GM19193 (cell line): Measurements from ENCODE around the gene BRD7.

Experiments
- POLR2A ChIP-seq: IDR thresholded peaks from 4 replicates; pipeline ENCODE4 v1.6.1; 2011; ENCODE audit not compliant: insufficient read depth, insufficient read length; ENCODE audit errors: extremely low read depth

BRD7 gene

GRCh38 chr16:50323335-50324011, 45.3 kb downstream of the BRD7 start:
- no peak for TF ChIP-seq POLR2A

- no peak for TF ChIP-seq POLR2A
Observed at GRCh38 chr16:50322333-50322732, 46.5 kb downstream of the BRD7 start.

DNA sequence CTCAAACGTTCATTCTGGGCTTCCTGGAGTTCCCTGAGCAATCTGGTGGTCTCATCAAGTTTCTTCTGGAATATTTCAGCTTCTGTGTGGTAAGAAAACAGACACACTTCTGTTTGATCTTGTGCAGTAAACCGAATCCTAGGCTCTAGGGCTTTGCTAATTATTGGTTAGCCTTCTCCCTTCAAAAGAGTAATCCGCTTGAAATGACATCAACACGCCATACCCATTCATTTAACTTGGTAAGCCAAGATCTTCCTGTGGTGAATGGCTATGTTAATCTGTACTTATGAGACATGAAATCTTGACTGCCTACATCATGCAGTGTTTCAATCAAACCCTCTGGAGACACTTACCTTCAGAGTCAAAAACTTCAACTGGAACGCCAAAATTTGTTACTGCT, 48.5 kb downstream of the BRD7 start:
- TF ChIP-seq POLR2A: no peak

DNA sequence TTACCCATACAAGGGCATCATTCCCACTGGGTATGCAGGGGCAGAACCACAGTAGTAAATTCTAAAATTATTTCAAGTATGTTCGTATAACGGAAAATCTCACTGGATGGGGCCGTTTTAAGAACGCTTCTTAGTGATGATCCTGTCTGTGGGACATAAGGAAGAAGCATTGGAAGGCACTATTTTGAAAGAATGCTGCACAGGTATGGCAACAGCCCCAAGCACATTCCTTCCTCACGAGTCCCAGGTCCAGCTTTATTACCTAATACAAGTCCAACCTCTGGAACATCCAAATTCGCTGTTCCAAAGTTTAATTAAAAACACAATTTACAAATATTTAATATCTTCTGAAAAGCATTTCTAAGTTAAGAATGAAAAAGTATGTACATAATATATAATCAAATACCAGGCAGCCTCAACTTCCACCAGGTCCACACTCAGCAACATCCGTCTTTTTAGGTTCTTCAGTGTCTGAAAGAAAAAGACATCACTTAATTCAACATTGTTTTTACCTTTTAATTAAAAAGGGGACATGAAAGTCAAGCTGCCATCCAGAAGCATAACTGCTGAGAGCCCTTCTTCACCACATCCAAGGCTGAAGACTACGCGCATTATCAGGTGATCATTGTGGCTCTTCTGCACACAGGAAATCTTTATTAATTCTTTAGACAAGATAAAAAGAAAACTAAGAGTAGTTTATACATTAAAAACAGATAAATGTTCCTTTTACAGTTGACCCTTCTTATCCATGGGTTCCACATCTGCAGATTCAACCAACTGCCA, 49.8 kb downstream of the BRD7 start:
- no peak for TF ChIP-seq POLR2A

DNA sequence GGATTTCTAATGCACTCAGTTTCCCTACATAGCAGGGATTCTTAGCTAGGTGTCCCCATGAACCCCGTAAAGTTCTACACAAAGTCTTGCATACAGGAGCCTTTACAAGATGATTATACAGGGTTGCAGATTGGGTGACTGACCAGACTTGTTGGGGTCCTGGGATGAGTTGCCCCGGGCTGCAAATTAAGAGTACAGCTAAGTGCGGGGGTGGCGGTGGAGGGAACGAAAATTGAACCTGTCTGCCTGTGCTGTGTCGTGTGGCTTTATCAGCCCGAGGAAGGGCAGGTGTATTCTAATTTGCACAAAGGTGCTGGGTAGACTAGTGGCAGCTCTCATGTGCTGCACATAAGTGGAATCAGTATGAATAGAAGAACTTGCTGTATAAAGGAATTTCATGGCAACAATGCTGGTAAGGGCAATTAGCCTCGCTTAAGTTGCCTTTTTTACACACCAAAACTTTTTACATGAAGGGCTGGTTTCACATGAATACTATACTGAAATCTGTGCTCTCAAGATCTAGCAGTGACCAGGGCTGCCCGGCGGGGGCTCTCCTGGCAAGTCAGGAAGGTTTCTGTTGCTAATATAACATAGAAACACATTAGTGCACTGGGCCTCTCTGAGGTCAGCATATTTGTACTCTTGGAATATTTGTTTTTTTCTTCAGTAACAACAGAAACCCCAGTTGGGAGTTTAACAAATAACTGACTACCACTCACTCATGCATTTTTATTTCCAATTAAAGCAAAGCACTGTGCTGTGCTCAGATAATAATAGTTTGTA, 51.7 kb downstream of the BRD7 start:
- no peak for TF ChIP-seq POLR2A

GRCh38 chr16:50316102-50316847, 52.5 kb downstream of the BRD7 start:
- no peak for TF ChIP-seq POLR2A

GRCh38 chr16:50315346-50315997, 53.3 kb downstream of the BRD7 start:
- TF ChIP-seq POLR2A: no peak

DNA sequence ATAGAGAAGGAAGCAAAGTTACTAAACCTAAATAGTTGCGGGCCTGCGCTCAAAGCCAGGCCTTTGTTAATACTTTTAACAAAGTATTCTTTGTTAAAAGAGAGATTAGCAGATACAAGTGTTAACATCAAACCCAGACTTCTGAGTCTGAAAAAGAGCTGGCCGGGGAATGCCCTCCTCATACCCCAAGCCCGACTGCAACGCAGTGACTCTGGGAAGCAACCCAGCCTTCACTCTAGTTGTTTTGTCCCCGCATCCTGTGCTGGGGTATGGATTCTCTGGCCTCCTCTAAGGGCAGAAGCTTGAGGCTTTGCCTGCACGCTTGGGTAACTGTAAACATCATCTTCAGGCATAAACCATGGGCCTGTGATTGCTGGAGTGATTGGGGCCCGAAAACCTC, 54.1 kb downstream of the BRD7 start:
- no peak for TF ChIP-seq POLR2A

DNA sequence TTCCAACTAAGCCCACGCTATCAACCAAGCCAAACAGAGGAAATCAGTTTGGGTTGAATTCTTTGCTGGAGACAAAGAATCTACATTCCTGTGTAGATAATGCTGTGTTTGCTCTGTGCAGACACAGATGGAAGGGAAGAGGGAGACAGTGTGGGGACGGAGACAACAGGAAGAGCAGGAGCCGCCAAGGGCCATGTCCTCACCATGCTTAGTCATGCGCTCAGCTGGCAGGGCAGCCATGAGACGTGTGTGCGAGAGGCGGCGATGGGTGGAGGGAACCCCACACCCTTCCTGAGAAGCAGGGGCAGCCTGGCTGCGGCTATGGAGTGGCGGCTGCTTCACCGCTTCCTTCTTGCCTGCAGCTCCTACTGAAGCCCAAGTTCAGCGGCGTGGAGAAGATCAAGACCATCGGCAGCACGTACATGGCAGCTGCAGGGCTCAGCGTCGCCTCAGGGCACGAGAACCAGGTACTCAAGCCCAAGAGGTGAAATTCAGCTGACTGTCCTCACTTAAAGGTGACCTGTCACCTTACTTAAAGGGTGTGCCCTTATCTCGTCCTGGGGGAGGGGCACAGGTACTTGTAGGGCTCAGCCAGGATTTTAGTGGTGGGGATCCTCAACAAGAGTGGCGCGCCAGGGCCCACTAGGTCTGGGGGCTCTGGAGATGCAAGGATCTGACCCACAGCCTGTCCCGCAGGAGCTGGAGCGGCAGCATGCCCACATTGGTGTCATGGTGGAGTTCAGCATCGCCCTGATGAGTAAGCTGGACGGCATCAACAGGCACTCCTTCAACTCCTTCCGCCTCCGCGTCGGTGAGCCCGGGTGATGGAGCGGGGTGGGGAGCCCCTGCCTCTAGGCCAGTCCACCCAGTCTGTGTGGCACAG, 55.0 kb downstream of the BRD7 start:
- TF ChIP-seq POLR2A: no peak

DNA sequence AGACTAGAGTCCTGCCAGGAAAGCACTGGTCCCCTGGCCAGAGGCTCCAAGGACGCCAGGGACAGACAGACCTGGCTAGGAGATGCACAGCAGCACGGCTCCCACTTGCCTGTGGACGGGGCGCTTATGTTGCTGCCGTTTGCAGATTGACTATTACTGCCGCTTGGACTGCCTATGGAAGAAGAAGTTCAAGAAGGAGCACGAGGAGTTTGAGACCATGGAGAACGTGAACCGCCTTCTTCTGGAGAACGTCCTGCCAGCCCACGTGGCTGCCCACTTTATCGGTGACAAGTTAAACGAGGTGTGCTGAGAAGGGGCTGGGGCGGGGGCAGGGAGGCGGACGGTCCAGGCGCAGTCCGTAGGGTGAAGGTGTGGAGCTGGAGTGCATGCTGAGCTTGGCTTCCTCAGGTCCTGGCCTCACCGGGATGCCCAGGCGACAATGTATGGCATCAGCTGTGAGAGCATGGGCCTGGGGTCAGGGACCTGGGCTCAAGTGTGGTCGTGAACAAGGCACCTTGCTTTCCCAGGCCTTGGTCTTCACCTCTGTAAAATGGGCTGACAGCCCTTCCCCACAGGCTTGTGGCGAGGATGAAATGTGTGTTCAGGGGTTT, 56.8 kb downstream of the BRD7 start:
- no peak for TF ChIP-seq POLR2A

GRCh38 chr16:50311134-50311528, 57.7 kb downstream of the BRD7 start:
- no peak for TF ChIP-seq POLR2A

GRCh38 chr16:50310308-50311133, 58.3 kb downstream of the BRD7 start:
- TF ChIP-seq POLR2A: no peak
